Gastrocnemius medialis (tissue), 4 donors: ENCODE measurements around the gene TBC1D13. TPM values are rescaled to one million over a fixed set of nuclear protein-coding genes. Genes with fewer than 3 reads are reported as not detected.
A peak's percentile ranks its signal among the peaks of the same experiment; 100 is the strongest.
"Not testable (repeated sequence)": the region's sequence is repeated elsewhere in the genome, so short reads cannot be mapped to it uniquely, and the experiment has no call there.

Experiments used
- ATAC-seq, 2 donors: fragments of 150-250 bp; one replicate each; pipeline ENCODE4 v1.9.1; 2016
- DNase-seq, 2 donors: peaks; one replicate each; pipeline ENCODE4 v3.0.0-alpha.2; 2019
- H3K27ac ChIP-seq, 4 donors: fragments of 200-600 bp; sonication (generic); 1 replicate in 1 of 4; 2 replicates in 3 of 4; pipeline ENCODE4 v1.5.1; 2016 to 2018; ENCODE audit warnings: mild to moderate bottlenecking in 2 of 4, moderate library complexity in 1 of 4
- H3K27me3 ChIP-seq, 3 donors: fragments of 200-600 bp; sonication (generic) in 2 of 3; 1 replicate in 1 of 3; 2 replicates in 2 of 3; pipeline versions ENCODE4 v1.5.1 to v1.6.0; 2016 to 2019; ENCODE audit warnings: mild to moderate bottlenecking in 1 of 3, moderate library complexity in 1 of 3
- H3K36me3 ChIP-seq, 2 donors: fragments of 200-600 bp; sonication (generic) in 1 of 2; one replicate each; pipeline ENCODE4 v1.5.1; 2017 to 2018
- H3K4me1 ChIP-seq, 2 donors: fragments of 200-600 bp; sonication (generic) in 1 of 2; one replicate each; pipeline ENCODE4 v1.5.1; 2016 to 2017; ENCODE audit warnings: mild to moderate bottlenecking in 2 of 2
- H3K4me3 ChIP-seq, 4 donors: fragments of 200-600 bp; sonication (generic) in 3 of 4; 1 replicate in 1 of 4; 2 replicates in 3 of 4; pipeline ENCODE4 v1.5.1; 2016 to 2019; ENCODE audit warnings: mild to moderate bottlenecking in 2 of 4
- H3K9me3 ChIP-seq, 3 donors: fragments of 200-600 bp; sonication (generic) in 2 of 3; 1 replicate in 1 of 3; 2 replicates in 2 of 3; pipeline ENCODE4 v1.5.1; 2016 to 2019
- POLR2A ChIP-seq, 2 donors: fragments of 450-650 bp; IDR thresholded peaks; one replicate each; pipeline ENCODE4 v1.6.1; 2017; ENCODE audit warnings: antibody characterized with exemption in 2 of 2, mild to moderate bottlenecking in 2 of 2, moderate library complexity in 2 of 2
- in situ Hi-C, 4 donors: fragments of 200-750 bp; cut with MboI; loops; one replicate each; pipeline versions ENCODE4 v1.15.0 to v1.8.0; 2017; ENCODE audit warnings: low sequenced_read_pairs in 4 of 4
- intact Hi-C: fragments of 100-400 bp; cut with DNase I; formaldehyde crosslinking; loops from one replicate; pipeline ENCODE4 v1.15.1; 2023; ENCODE audit warnings: low total_unique reads
- total RNA-seq, 4 donors: library from RNA; depleted of rRNA; stranded (reverse); fragments of >200 nt; gene quantifications; one replicate each; pipeline versions ENCODE4 v1.1.0 to v1.2.3, GENCODE V29; 2016
- TF ChIP-seq, protein P1 (sequence below), 5 experiments: fragments of 450-650 bp in 3 of 5; fragments of 200-600 bp in 2 of 5; sonication (generic) in 2 of 5; IDR thresholded peaks in 4 of 5; conservative IDR thresholded peaks in 1 of 5; 1 replicate in 4 of 5; 2 replicates in 1 of 5; pipeline ENCODE4 v1.5.1; 2016 to 2019; ENCODE audit warnings: antibody characterized with exemption in 5 of 5, mild to moderate bottlenecking in 3 of 5, moderate library complexity in 3 of 5

Gene TBC1D13
- total RNA-seq, 4 donors from 2014 or later, result 7.8 to 14.3 (median 11.3) TPM

GRCh38 chr9:128845186-128845931 is 58.3 kb downstream of the TBC1D13 start:
- DNase-seq (peak in 1 of 2 donors; percentile 4), ATAC-seq (no peak)
- Histone ChIP-seq H3K9me3 (no peaks in the 10 kb centered on the region), H3K4me1 (no peaks in the 10 kb centered on the region), H3K27ac (no peak overlapping the region), H3K27me3 (no peaks in the 10 kb centered on the region), H3K36me3 (peaks cover 0 to 8% of the 10 kb centered on the region in 2 donors), H3K4me3 (no peak overlapping the region)
- intact Hi-C loops (no loop called here), in situ Hi-C loops (no loop called here)
- TF ChIP-seq, protein P1, sequence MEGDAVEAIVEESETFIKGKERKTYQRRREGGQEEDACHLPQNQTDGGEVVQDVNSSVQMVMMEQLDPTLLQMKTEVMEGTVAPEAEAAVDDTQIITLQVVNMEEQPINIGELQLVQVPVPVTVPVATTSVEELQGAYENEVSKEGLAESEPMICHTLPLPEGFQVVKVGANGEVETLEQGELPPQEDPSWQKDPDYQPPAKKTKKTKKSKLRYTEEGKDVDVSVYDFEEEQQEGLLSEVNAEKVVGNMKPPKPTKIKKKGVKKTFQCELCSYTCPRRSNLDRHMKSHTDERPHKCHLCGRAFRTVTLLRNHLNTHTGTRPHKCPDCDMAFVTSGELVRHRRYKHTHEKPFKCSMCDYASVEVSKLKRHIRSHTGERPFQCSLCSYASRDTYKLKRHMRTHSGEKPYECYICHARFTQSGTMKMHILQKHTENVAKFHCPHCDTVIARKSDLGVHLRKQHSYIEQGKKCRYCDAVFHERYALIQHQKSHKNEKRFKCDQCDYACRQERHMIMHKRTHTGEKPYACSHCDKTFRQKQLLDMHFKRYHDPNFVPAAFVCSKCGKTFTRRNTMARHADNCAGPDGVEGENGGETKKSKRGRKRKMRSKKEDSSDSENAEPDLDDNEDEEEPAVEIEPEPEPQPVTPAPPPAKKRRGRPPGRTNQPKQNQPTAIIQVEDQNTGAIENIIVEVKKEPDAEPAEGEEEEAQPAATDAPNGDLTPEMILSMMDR (IDR thresholded peaks at IDR 0.05 in 4 of 5, conservative IDR thresholded peaks at IDR 0.05 in 1 of 5), result no peak
- TF ChIP-seq POLR2A (IDR thresholded peaks at IDR 0.05), result no peak

GRCh38 chr9:128846680-128847030 is 59.6 kb downstream of the TBC1D13 start:
- peaks cover 0 to 5% of the 10 kb centered on the region in 2 donors for H3K36me3 ChIP-seq
- no peak for ATAC-seq
- no peaks in the 10 kb centered on the region for H3K4me1 ChIP-seq
- H3K9me3 ChIP-seq, result no peaks in the 10 kb centered on the region
- H3K4me3 ChIP-seq, result no peak overlapping the region
- H3K27ac ChIP-seq, result no peak overlapping the region
- DNase-seq, result no peak
- intact Hi-C loops (no loop called here), in situ Hi-C loops (no loop called here)
- no peaks in the 10 kb centered on the region for H3K27me3 ChIP-seq
- TF ChIP-seq POLR2A (IDR thresholded peaks at IDR 0.05), result no peak
- TF ChIP-seq, protein P1 (IDR thresholded peaks at IDR 0.05 in 4 of 5, conservative IDR thresholded peaks at IDR 0.05 in 1 of 5), result no peak

DNA sequence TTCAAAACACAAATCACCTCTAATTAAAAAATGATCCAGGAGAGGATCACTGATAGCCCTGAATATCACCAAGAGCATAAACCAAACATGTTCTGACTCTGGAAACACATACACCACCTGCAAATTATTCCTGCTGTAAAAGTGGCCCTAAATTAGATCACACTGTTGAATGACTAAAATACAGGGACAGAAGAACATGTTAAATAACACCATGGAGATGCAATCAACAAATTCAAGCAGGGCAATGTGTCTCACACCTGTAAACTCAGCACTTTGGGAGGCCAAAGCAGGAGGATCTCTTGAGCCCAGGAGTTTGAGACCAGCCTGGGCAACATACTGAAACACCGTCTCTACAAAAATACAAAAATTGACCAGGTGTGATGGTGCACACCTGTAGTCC is 60.8 kb downstream of the TBC1D13 start:
- no peaks in the 10 kb centered on the region for H3K27me3 ChIP-seq
- H3K4me3 ChIP-seq, result no peak overlapping the region
- TF ChIP-seq POLR2A (IDR thresholded peaks at IDR 0.05), result no peak
- TF ChIP-seq, protein P1 (IDR thresholded peaks at IDR 0.05 in 4 of 5, conservative IDR thresholded peaks at IDR 0.05 in 1 of 5), result no peak
- no peaks in the 10 kb centered on the region for H3K36me3 ChIP-seq
- no peak for ATAC-seq
- intact Hi-C loops (no loop called here), in situ Hi-C loops (no loop called here)
- no peaks in the 10 kb centered on the region for H3K9me3 ChIP-seq
- DNase-seq, result no peak
- H3K4me1 ChIP-seq, result peaks cover 0 to 6% of the 10 kb centered on the region in 2 donors
- H3K27ac ChIP-seq, result no peak overlapping the region

DNA sequence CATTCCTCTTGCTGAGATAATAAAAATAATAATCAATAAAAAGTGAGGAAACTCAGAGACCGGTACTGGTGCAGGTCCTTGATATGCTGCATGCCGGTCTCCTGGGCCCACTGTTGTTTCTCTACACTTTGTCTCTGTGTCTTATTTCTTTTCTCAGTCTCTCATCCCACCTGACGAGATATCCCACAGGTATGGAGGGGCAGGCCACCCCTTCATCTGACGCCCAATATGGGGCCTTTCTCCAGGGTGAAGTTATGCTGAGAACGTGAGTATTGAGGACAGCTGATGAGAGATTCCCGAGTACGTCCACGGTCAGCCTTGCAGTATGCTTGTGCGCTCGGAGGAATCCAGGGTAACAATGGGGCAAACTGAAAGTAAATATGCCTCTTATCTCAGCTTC is 64.0 kb downstream of the TBC1D13 start:
- H3K4me3 ChIP-seq, ATAC-seq, intact Hi-C loops, H3K27ac ChIP-seq, H3K9me3 ChIP-seq, H3K36me3 ChIP-seq, in situ Hi-C loops, DNase-seq, H3K27me3 ChIP-seq: not testable (repeated sequence)
- peaks cover 0 to 16% of the 10 kb centered on the region in 2 donors for H3K4me1 ChIP-seq

GRCh38 chr9:128851779-128852600 is 64.9 kb downstream of the TBC1D13 start:
- TF ChIP-seq, protein P1 (IDR thresholded peaks at IDR 0.05 in 4 of 5, conservative IDR thresholded peaks at IDR 0.05 in 1 of 5), result peak; percentile 65 to 76 (median 74)
- ATAC-seq (peak in 1 of 2 donors; percentile 65), DNase-seq (peak in 1 of 2 donors; percentile 39)
- H3K27ac ChIP-seq, in situ Hi-C loops, H3K36me3 ChIP-seq, H3K9me3 ChIP-seq, H3K27me3 ChIP-seq, H3K4me3 ChIP-seq: not testable (repeated sequence)
- H3K4me1 ChIP-seq, result peaks cover 0 to 16% of the 10 kb centered on the region in 2 donors
- intact Hi-C loops, result loop anchor here (1.0 kb wide), 1 partner anchor 76 kb away; no protein-coding TSS in a partner anchor

DNA sequence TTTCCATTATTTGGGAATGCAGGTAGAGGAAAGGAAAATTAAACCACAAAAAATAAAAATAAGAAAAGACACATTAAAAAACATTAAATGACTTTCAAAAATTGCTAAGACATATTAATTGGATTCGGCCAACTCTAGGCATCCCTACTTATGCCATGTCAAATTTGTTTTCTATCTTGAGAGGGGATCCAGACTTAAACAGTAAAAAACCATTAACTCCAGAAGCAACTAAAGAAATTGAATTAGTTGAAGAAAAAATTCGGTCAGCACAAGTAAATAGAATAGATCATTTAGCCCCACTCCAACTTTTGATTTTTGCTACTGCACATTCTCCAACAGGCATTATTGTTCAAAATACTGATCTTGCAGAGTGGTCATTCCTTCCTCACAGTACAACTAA is 65.6 kb downstream of the TBC1D13 start:
- ATAC-seq, H3K27me3 ChIP-seq, H3K27ac ChIP-seq, H3K4me3 ChIP-seq, in situ Hi-C loops, H3K36me3 ChIP-seq, DNase-seq, H3K9me3 ChIP-seq: not testable (repeated sequence)
- intact Hi-C loops, result loop anchor here (1.0 kb wide), 1 partner anchor 76 kb away; no protein-coding TSS in a partner anchor
- peaks cover 0 to 16% of the 10 kb centered on the region in 2 donors for H3K4me1 ChIP-seq

DNA sequence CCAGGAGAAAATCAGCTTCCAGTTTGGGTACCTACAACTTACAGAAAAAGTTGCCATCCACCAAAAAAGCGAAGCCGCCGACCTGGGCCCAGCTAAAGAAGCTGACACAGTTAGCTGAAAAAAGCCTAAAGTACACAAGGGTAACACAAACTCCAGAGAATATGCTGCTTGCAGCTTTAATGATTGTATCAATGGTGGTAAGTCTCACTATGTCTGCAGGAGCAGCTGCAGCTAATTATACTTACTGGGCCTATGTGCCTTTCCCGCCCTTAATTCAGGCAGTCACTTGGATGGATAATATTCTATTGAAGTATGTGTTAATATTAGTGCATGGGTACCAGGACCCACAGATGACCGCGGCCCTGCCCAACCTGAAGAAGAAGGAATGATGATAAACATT is 67.4 kb downstream of the TBC1D13 start:
- peaks cover 0 to 16% of the 10 kb centered on the region in 2 donors for H3K4me1 ChIP-seq
- intact Hi-C loops, H3K4me3 ChIP-seq, H3K27me3 ChIP-seq, ATAC-seq, H3K9me3 ChIP-seq, DNase-seq, H3K36me3 ChIP-seq, in situ Hi-C loops, H3K27ac ChIP-seq: not testable (repeated sequence)
